Neutrophil (primary cell): ENCODE measurements around the gene ZKSCAN7.

Source experiments
- H3K27ac ChIP-seq: fragments of 200-600 bp; sonication (generic); 2 replicates; pipeline ENCODE4 v1.5.1; 2016; ENCODE audit warnings: mild to moderate bottlenecking, moderate library complexity
- H3K27me3 ChIP-seq: fragments of 200-600 bp; sonication (generic); 2 replicates; pipeline ENCODE4 v1.6.0; 2016; ENCODE audit warnings: mild to moderate bottlenecking
- H3K36me3 ChIP-seq: fragments of 200-600 bp; sonication (generic); 2 replicates; pipeline ENCODE4 v1.5.1; 2017
- H3K4me1 ChIP-seq, 2 experiments: fragments of 200-600 bp in 1 of 2; sonication (generic) in 1 of 2; 1 replicate in 1 of 2; 2 replicates in 1 of 2; pipeline versions ENCODE4 v1.5.1 to v1.6.1; 2013 to 2016; ENCODE audit warnings: low read depth in 1 of 2, low read length in 1 of 2, mild to moderate bottlenecking in 1 of 2, moderate library complexity in 1 of 2; ENCODE audit not compliant: control insufficient read depth in 1 of 2, insufficient read depth in 1 of 2
- H3K4me3 ChIP-seq, 2 experiments: fragments of 200-600 bp in 1 of 2; sonication (generic) in 1 of 2; 1 replicate in 1 of 2; 2 replicates in 1 of 2; pipeline ENCODE4 v1.5.1; 2013 to 2016; ENCODE audit warnings: low read depth in 1 of 2, low read length in 1 of 2, mild to moderate bottlenecking in 1 of 2, moderate library complexity in 1 of 2
- H3K9me3 ChIP-seq: fragments of 200-600 bp; sonication (generic); 2 replicates; pipeline ENCODE4 v1.5.1; 2016
- CTCF ChIP-seq: fragments of 200-600 bp; sonication (generic); IDR thresholded peaks from 2 replicates; pipeline ENCODE4 v1.5.1; 2016; ENCODE audit warnings: antibody characterized with exemption

Gene ZKSCAN7

GRCh38 chr3:44554626-44555592 is at the start of gene ZKSCAN7:
Gene ZKSCAN7 (plus strand): TSS chr3:44555193. CDS start chr3:44557048, 1,855 bp downstream.
- peak within 1 kb of the TSS; percentile 68 to 88 for H3K4me3 ChIP-seq
- TF ChIP-seq CTCF = peak; percentile 27
- H3K4me1 ChIP-seq = peaks cover 20 to 34% of the 10 kb centered on the region in 2 experiments
- no peaks in the 10 kb centered on the region for H3K9me3 ChIP-seq
- H3K27ac ChIP-seq = peak within 1 kb of the TSS; percentile 79
- H3K36me3 ChIP-seq = no peaks in the 10 kb centered on the region
- H3K27me3 ChIP-seq = peaks cover 10% of the 10 kb centered on the region

- no peak for TF ChIP-seq CTCF
- no peaks in the 10 kb centered on the region for H3K27me3 ChIP-seq
- H3K27ac ChIP-seq = no peak overlapping the region
- H3K4me1 ChIP-seq = peaks cover 15 to 18% of the 10 kb centered on the region in 2 experiments
- H3K9me3 ChIP-seq = no peaks in the 10 kb centered on the region
- H3K36me3 ChIP-seq = peaks cover under 1% of the 10 kb centered on the region
- no peak overlapping the region for H3K4me3 ChIP-seq
Measured at GRCh38 chr3:44506556-44506955, 48.4 kb upstream of the ZKSCAN7 start.

- H3K4me1 ChIP-seq = peaks cover 15 to 18% of the 10 kb centered on the region in 2 experiments
- no peak for TF ChIP-seq CTCF
- H3K9me3 ChIP-seq = no peaks in the 10 kb centered on the region
- H3K36me3 ChIP-seq = no peaks in the 10 kb centered on the region
- H3K27ac ChIP-seq = no peak overlapping the region
- H3K27me3 ChIP-seq = no peaks in the 10 kb centered on the region
- H3K4me3 ChIP-seq = no peak overlapping the region
Measured at GRCh38 chr3:44506961-44507360, 48.0 kb upstream of the ZKSCAN7 start.

- Histone ChIP-seq H3K27me3 (no peaks in the 10 kb centered on the region), H3K4me1 (peaks cover 15 to 18% of the 10 kb centered on the region in 2 experiments), H3K36me3 (no peaks in the 10 kb centered on the region), H3K27ac (no peak overlapping the region), H3K4me3 (peak overlapping the region; percentile 67 to 76), H3K9me3 (no peaks in the 10 kb centered on the region)
- no peak for TF ChIP-seq CTCF
Measured at GRCh38 chr3:44509393-44509921, 45.5 kb upstream of the ZKSCAN7 start.

GRCh38 chr3:44510000-44510368 is 45.0 kb upstream of the ZKSCAN7 start:
- Histone ChIP-seq H3K27me3 (no peaks in the 10 kb centered on the region), H3K9me3 (no peaks in the 10 kb centered on the region), H3K4me1 (peaks cover 15 to 18% of the 10 kb centered on the region in 2 experiments), H3K36me3 (no peaks in the 10 kb centered on the region), H3K27ac (peak overlapping the region; percentile 73), H3K4me3 (peak overlapping the region; percentile 67 to 76)
- no peak for TF ChIP-seq CTCF
